Esophagus muscularis mucosa (tissue), 4 donors: ENCODE results near the gene PGM2L1. TPM values are rescaled to one million over a fixed set of nuclear protein-coding genes. Genes with fewer than 3 reads are reported as not detected.
A peak's percentile ranks its signal among the peaks of the same experiment; 100 is the strongest.

Experiments
- DNase-seq: peaks from one replicate; pipeline ENCODE4 v3.0.0-alpha.2; 2017; ENCODE audit errors: extremely low spot score
- H3K27ac ChIP-seq, 4 donors: fragments of 200-600 bp; sonication (generic); replicated peaks in 1 of 4; 1 replicate in 3 of 4; 2 replicates in 1 of 4; pipeline ENCODE4 v1.5.1; 2016 to 2019; ENCODE audit warnings: mild to moderate bottlenecking in 1 of 4
- H3K27me3 ChIP-seq, 4 donors: fragments of 200-600 bp; sonication (generic); one replicate each; pipeline versions ENCODE4 v1.5.1 to v1.6.0; 2016 to 2019
- H3K36me3 ChIP-seq, 4 donors: fragments of 200-600 bp; sonication (generic); one replicate each; pipeline ENCODE4 v1.5.1; 2016 to 2019
- H3K4me1 ChIP-seq, 4 donors: fragments of 200-600 bp; sonication (generic); one replicate each; pipeline ENCODE4 v1.5.1; 2016 to 2019
- H3K4me3 ChIP-seq, 4 donors: fragments of 200-600 bp; sonication (generic); 1 replicate in 2 of 4; 2 replicates in 2 of 4; pipeline ENCODE4 v1.5.1; 2016 to 2019; ENCODE audit warnings: mild to moderate bottlenecking in 4 of 4, moderate library complexity in 1 of 4
- H3K9me3 ChIP-seq, 4 donors: fragments of 200-600 bp; sonication (generic); 1 replicate in 3 of 4; 2 replicates in 1 of 4; pipeline ENCODE4 v1.5.1; 2016 to 2019
- EP300 ChIP-seq: sonication (generic); formaldehyde crosslinking; IDR thresholded peaks from one replicate; pipeline ENCODE4 v1.6.1; 2017; ENCODE audit warnings: antibody characterized with exemption
- POLR2A ChIP-seq: fragments of 450-650 bp; IDR thresholded peaks from one replicate; pipeline ENCODE4 v1.6.1; 2017; ENCODE audit warnings: antibody characterized with exemption, moderate library complexity, mild to moderate bottlenecking, low read depth
- POLR2AphosphoS5 ChIP-seq, 2 donors: sonication (generic); formaldehyde crosslinking; IDR thresholded peaks; one replicate each; pipeline ENCODE4 v1.6.1; 2017; ENCODE audit warnings: antibody characterized with exemption in 2 of 2
- WGBS: methylation state at CpG from one replicate; pipeline ENCODE4 v1.1.5; 2018; 5-methylcytosine and 5-hydroxymethylcytosine counted together
- intact Hi-C: fragments of 100-400 bp; cut with DNase I; formaldehyde crosslinking; loops from one replicate; pipeline ENCODE4 v1.15.1; 2023
- total RNA-seq, 4 donors: library from RNA; depleted of rRNA; stranded (reverse); fragments of >200 nt; gene quantifications; one replicate each; pipeline versions ENCODE4 v1.1.0 to v1.2.1, GENCODE V29; 2016
- TF ChIP-seq, protein P1 (sequence below), 3 experiments: fragments of 200-600 bp in 2 of 3; fragments of 450-650 bp in 1 of 3; sonication (generic) in 2 of 3; IDR thresholded peaks; one replicate each; pipeline ENCODE4 v1.5.1; 2017 to 2019; ENCODE audit warnings: antibody characterized with exemption in 3 of 3, mild to moderate bottlenecking in 2 of 3, moderate library complexity in 1 of 3

The PGM2L1 gene
- total RNA-seq, result 1 to 10 TPM; 2.5 to 6.4 (median 5.8) TPM

GRCh38 chr11:74398244-74399159, at the start of gene PGM2L1:
Gene PGM2L1 (minus strand): TSS chr11:74398433. CDS start chr11:74398161, 272 bp downstream.
- peaks cover 4 to 14% (median 7%) of the 10 kb centered on the region in 4 donors for H3K4me1 ChIP-seq
- no peaks in the 10 kb centered on the region for H3K36me3 ChIP-seq
- TF ChIP-seq POLR2A, result peak; percentile 24
- TF ChIP-seq, protein P1, sequence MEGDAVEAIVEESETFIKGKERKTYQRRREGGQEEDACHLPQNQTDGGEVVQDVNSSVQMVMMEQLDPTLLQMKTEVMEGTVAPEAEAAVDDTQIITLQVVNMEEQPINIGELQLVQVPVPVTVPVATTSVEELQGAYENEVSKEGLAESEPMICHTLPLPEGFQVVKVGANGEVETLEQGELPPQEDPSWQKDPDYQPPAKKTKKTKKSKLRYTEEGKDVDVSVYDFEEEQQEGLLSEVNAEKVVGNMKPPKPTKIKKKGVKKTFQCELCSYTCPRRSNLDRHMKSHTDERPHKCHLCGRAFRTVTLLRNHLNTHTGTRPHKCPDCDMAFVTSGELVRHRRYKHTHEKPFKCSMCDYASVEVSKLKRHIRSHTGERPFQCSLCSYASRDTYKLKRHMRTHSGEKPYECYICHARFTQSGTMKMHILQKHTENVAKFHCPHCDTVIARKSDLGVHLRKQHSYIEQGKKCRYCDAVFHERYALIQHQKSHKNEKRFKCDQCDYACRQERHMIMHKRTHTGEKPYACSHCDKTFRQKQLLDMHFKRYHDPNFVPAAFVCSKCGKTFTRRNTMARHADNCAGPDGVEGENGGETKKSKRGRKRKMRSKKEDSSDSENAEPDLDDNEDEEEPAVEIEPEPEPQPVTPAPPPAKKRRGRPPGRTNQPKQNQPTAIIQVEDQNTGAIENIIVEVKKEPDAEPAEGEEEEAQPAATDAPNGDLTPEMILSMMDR (IDR thresholded peaks at IDR 0.05), result no peak
- TF ChIP-seq POLR2AphosphoS5 (IDR thresholded peaks at IDR 0.05), result peak; percentile 72 to 76
- intact Hi-C loops, result loop anchor here (10.0 kb wide), 1 partner anchor 346 kb away; the partner anchor contains the start of gene RNF169
- no peaks in the 10 kb centered on the region for H3K27me3 ChIP-seq
- H3K27ac ChIP-seq, result peak within 1 kb of the TSS; percentile 89 to 95 (median 91)
- under 1% methylated on average over 43 of the region's 71 CpGs for WGBS
- H3K9me3 ChIP-seq, result no peaks in the 10 kb centered on the region
- peak within 1 kb of the TSS; percentile 81 to 95 (median 88) for H3K4me3 ChIP-seq
- peak; percentile 98 for DNase-seq

GRCh38 chr11:74447720-74448119, 49.5 kb upstream of the PGM2L1 start:
- Histone ChIP-seq H3K9me3 (no peaks in the 10 kb centered on the region), H3K27ac (no peak overlapping the region), H3K4me3 (no peak overlapping the region), H3K27me3 (peaks cover 0 to 8% (median 0%) of the 10 kb centered on the region in 4 donors), H3K36me3 (no peaks in the 10 kb centered on the region), H3K4me1 (peaks cover 3 to 16% (median 10%) of the 10 kb centered on the region in 4 donors)
- DNase-seq, result no peak
- intact Hi-C loops, result loop anchor here (2.0 kb wide), 2 partner anchors 59 to 193 kb away; no protein-coding TSS in a partner anchor
- TF ChIP-seq POLR2A (no peak), POLR2AphosphoS5 (IDR thresholded peaks at IDR 0.05) (no peak), EP300 (no peak)
- TF ChIP-seq, protein P1 (IDR thresholded peaks at IDR 0.05), result no peak

- Histone ChIP-seq H3K27ac (no peak overlapping the region), H3K27me3 (no peaks in the 10 kb centered on the region), H3K4me1 (peaks cover 3 to 17% (median 10%) of the 10 kb centered on the region in 4 donors), H3K9me3 (no peaks in the 10 kb centered on the region), H3K4me3 (no peak overlapping the region), H3K36me3 (no peaks in the 10 kb centered on the region)
- TF ChIP-seq POLR2A (no peak), EP300 (no peak), POLR2AphosphoS5 (IDR thresholded peaks at IDR 0.05) (no peak)
- TF ChIP-seq, protein P1 (IDR thresholded peaks at IDR 0.05), result no peak
- intact Hi-C loops, result loop anchor here (2.0 kb wide), 1 partner anchor 192 kb away; no protein-coding TSS in a partner anchor
- no peak for DNase-seq
- WGBS, result 100% methylated on average over 1 of the region's 1 CpG
These were observed 48.3 kb upstream of the PGM2L1 start for GRCh38 chr11:74446532-74446938.

DNA sequence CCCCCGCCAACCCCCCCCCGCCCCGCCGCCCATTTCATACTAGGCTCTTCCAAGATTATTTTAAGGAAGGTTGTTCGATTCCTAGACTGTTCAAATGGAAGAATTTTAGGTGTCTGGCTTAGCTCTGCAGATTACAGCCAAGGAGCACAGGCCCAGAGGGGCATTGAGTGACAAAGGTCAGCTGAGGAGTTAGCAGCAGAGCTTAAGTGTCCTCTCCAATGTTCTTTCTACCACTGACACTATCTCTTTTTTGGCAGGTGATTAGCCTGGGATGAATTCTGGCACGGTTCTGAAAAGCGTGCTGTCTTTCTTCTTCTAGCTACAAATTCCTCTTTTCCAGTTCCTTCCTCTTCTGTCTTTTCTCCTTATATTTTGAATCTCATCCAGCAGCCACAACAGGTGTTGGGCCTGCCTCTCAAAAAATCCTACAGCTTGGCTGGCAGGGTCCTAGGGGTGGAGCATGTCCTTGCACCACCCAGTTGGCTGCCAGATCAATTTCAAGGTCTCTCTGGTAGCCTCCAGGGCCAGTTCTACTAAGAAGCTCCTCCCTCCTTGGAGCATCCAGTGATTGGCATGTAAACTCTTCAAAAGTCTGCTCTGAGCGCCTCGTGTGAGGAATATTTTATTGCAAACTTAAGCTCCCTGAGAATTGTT, 46.1 kb upstream of the PGM2L1 start:
- no peaks in the 10 kb centered on the region for H3K9me3 ChIP-seq
- H3K4me1 ChIP-seq, result peaks cover 3 to 15% (median 10%) of the 10 kb centered on the region in 4 donors
- no peaks in the 10 kb centered on the region for H3K36me3 ChIP-seq
- WGBS, result 74% methylated on average over 9 of the region's 9 CpGs
- no peak for TF ChIP-seq POLR2AphosphoS5 (IDR thresholded peaks at IDR 0.05)
- no peak for TF ChIP-seq POLR2A
- TF ChIP-seq, protein P1 (IDR thresholded peaks at IDR 0.05), result no peak
- TF ChIP-seq EP300, result no peak
- no peaks in the 10 kb centered on the region for H3K27me3 ChIP-seq
- DNase-seq, result no peak
- no peak overlapping the region for H3K27ac ChIP-seq
- intact Hi-C loops, result no loop called here
- H3K4me3 ChIP-seq, result no peak overlapping the region
